ENCODE measurements around the gene REV1. TPM values are rescaled to one million over a fixed set of nuclear protein-coding genes. Genes with fewer than 3 reads are reported as not detected.
A peak's percentile ranks its signal among the peaks of the same experiment; 100 is the strongest.

The REV1 gene
- total RNA-seq, 1 donor from 2014 or later = 24.4 TPM

GRCh38 chr2:99488539-99489062 lies 1.2 kb downstream of the REV1 start:
- H3K27me3 ChIP-seq (ENCODE audit: insufficient read depth, low read length) = no peaks in the 10 kb centered on the region
- FAIRE-seq (no peak), DNase-seq (ENCODE audit: low read depth) (peak; percentile 34)
- no peaks in the 10 kb centered on the region for H3K9me3 ChIP-seq (ENCODE audit: insufficient read depth, low read depth, low read length)
- no peak for TF ChIP-seq CTCF (IDR thresholded peaks at IDR 0.05; ENCODE audit: insufficient read depth, low read depth, low read length)
- no peak for TF ChIP-seq EZH2 (IDR thresholded peaks at IDR 0.05; ENCODE audit: insufficient read depth, low read length)
- peak overlapping the region; percentile 77 for H3K27ac ChIP-seq (ENCODE audit: low read depth, low read length)
- peaks cover 23% of the 10 kb centered on the region for H3K4me1 Mint-ChIP-seq (ENCODE audit: low read depth, unreplicated experiment)
- peaks cover 13% of the 10 kb centered on the region for H3K4me1 ChIP-seq (ENCODE audit: insufficient read depth, low read length)
- H3K36me3 Mint-ChIP-seq (ENCODE audit: low read depth, unreplicated experiment) = no peaks in the 10 kb centered on the region
- H3K79me2 ChIP-seq (ENCODE audit: insufficient read depth, low read length) = peaks cover 45% of the 10 kb centered on the region
- peak overlapping the region; percentile 85 for H2AFZ ChIP-seq (ENCODE audit: low read depth, low read length)
- H3K27ac Mint-ChIP-seq (ENCODE audit: unreplicated experiment) = peak overlapping the region; percentile 90
- H3K9ac ChIP-seq (ENCODE audit: low read length) = peak overlapping the region; percentile 92
- peaks cover 9% of the 10 kb centered on the region for H3K27me3 Mint-ChIP-seq (ENCODE audit: low read depth, unreplicated experiment)
- H3K4me3 ChIP-seq (ENCODE audit: insufficient read depth, low read depth, low read length) = peak overlapping the region; percentile 84
- peak overlapping the region; percentile 87 for H3K4me2 ChIP-seq (ENCODE audit: low read length)
- H3K36me3 ChIP-seq (ENCODE audit: insufficient read depth, low read length) = no peaks in the 10 kb centered on the region
- H4K20me1 ChIP-seq (ENCODE audit: insufficient read depth, low read length) = peaks cover 40% of the 10 kb centered on the region
- H3K9me3 Mint-ChIP-seq (ENCODE audit: unreplicated experiment) = no peaks in the 10 kb centered on the region
- peak overlapping the region; percentile 95 for H3K4me3 Mint-ChIP-seq (ENCODE audit: unreplicated experiment)

- Histone ChIP-seq H3K4me2 (ENCODE audit: low read length) (no peak overlapping the region), H3K36me3 (ENCODE audit: insufficient read depth, low read length) (no peaks in the 10 kb centered on the region), H3K9me3 (ENCODE audit: insufficient read depth, low read depth, low read length) (no peaks in the 10 kb centered on the region), H3K4me3 (ENCODE audit: insufficient read depth, low read depth, low read length) (no peak overlapping the region), H3K9ac (ENCODE audit: low read length) (no peak overlapping the region), H3K4me1 (ENCODE audit: insufficient read depth, low read length) (peaks cover 13% of the 10 kb centered on the region), H3K27ac (ENCODE audit: low read depth, low read length) (no peak overlapping the region), H3K79me2 (ENCODE audit: insufficient read depth, low read length) (peaks cover 52% of the 10 kb centered on the region), H2AFZ (ENCODE audit: low read depth, low read length) (no peak overlapping the region), H4K20me1 (ENCODE audit: insufficient read depth, low read length) (peaks cover 47% of the 10 kb centered on the region), H3K27me3 (ENCODE audit: insufficient read depth, low read length) (no peaks in the 10 kb centered on the region)
- H3K4me3 Mint-ChIP-seq (ENCODE audit: unreplicated experiment) = peak overlapping the region; percentile 95
- peaks cover 3% of the 10 kb centered on the region for H3K27me3 Mint-ChIP-seq (ENCODE audit: low read depth, unreplicated experiment)
- TF ChIP-seq CTCF (IDR thresholded peaks at IDR 0.05; ENCODE audit: insufficient read depth, low read depth, low read length) = no peak
- TF ChIP-seq EZH2 (IDR thresholded peaks at IDR 0.05; ENCODE audit: insufficient read depth, low read length) = no peak
- peaks cover 23% of the 10 kb centered on the region for H3K4me1 Mint-ChIP-seq (ENCODE audit: low read depth, unreplicated experiment)
- H3K9me3 Mint-ChIP-seq (ENCODE audit: unreplicated experiment) = no peaks in the 10 kb centered on the region
- H3K36me3 Mint-ChIP-seq (ENCODE audit: low read depth, unreplicated experiment) = no peaks in the 10 kb centered on the region
- FAIRE-seq (no peak), DNase-seq (ENCODE audit: low read depth) (peak; percentile 17)
- H3K27ac Mint-ChIP-seq (ENCODE audit: unreplicated experiment) = peak overlapping the region; percentile 0
Measured at GRCh38 chr2:99487906-99488305, 1.9 kb downstream of the REV1 start.

GRCh38 chr2:99485824-99486223 lies 4.0 kb downstream of the REV1 start:
- H2AFZ ChIP-seq (ENCODE audit: low read depth, low read length) = no peak overlapping the region
- no peak overlapping the region for H3K9ac ChIP-seq (ENCODE audit: low read length)
- DNase-seq (ENCODE audit: low read depth) (no peak), FAIRE-seq (no peak)
- peaks cover 73% of the 10 kb centered on the region for H3K79me2 ChIP-seq (ENCODE audit: insufficient read depth, low read length)
- H3K4me1 ChIP-seq (ENCODE audit: insufficient read depth, low read length) = peaks cover 13% of the 10 kb centered on the region
- peaks cover 64% of the 10 kb centered on the region for H4K20me1 ChIP-seq (ENCODE audit: insufficient read depth, low read length)
- H3K27ac ChIP-seq (ENCODE audit: low read depth, low read length) = no peak overlapping the region
- H3K27me3 ChIP-seq (ENCODE audit: insufficient read depth, low read length) = no peaks in the 10 kb centered on the region
- H3K4me3 ChIP-seq (ENCODE audit: insufficient read depth, low read depth, low read length) = no peak overlapping the region
- peak overlapping the region; percentile 10 for H3K4me2 ChIP-seq (ENCODE audit: low read length)
- H3K9me3 ChIP-seq (ENCODE audit: insufficient read depth, low read depth, low read length) = no peaks in the 10 kb centered on the region
- Mint-ChIP-seq H3K27me3 (ENCODE audit: low read depth, unreplicated experiment) (no peaks in the 10 kb centered on the region), H3K4me3 (ENCODE audit: unreplicated experiment) (no peak overlapping the region), H3K27ac (ENCODE audit: unreplicated experiment) (no peak overlapping the region), H3K36me3 (ENCODE audit: low read depth, unreplicated experiment) (no peaks in the 10 kb centered on the region), H3K9me3 (ENCODE audit: unreplicated experiment) (no peaks in the 10 kb centered on the region), H3K4me1 (ENCODE audit: low read depth, unreplicated experiment) (peaks cover 28% of the 10 kb centered on the region)
- TF ChIP-seq CTCF (IDR thresholded peaks at IDR 0.05; ENCODE audit: insufficient read depth, low read depth, low read length) (no peak), EZH2 (IDR thresholded peaks at IDR 0.05; ENCODE audit: insufficient read depth, low read length) (no peak)
- no peaks in the 10 kb centered on the region for H3K36me3 ChIP-seq (ENCODE audit: insufficient read depth, low read length)

Data from astrocyte (in vitro differentiated cells and primary cell).